NCI-H345 treated with DMSO at 0.1 percent for 48 hours (cell line): ENCODE data around the gene TRAF3IP1.
"Not testable (repeated sequence)": the region's sequence is repeated elsewhere in the genome, so short reads cannot be mapped to it uniquely, and the experiment has no call there.

Experiments
- DNase-seq: peaks from one replicate; lab custom pipeline; 2025; ENCODE audit not compliant: unreplicated experiment; lab: John Stamatoyannopoulos, UW

The TRAF3IP1 gene

DNA sequence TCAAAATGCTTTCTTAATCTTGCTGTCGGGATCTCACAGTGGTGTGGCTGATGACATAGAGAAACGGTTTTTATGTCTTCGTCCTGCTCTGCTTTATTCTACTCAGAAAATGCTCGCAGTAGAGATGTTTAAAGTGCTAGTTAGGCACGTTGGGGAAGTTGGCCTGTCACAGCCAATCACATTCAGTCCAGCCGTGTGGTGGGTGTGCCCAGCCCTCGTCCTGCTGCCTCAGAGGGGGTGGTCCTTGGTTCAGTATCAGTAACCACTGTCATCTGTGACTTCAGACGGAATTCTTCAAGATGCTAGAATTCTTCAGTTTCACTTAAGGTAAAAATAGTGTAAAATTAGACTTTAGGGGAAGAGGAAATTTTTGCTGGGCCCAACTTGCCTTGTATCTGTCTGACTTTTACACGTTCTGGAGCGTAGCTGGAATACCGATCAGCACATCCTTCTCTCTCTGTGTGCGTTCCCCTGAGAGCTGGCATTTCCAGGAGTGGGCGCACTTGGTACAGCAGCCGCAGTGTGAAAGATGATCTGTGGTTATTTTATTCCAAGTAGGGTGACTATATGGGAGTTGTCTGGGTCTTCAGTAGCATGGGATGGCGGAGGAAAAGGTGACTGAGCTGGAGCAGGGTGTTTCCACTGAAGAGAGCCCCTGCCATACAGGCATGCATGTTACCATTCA lies 18.5 kb downstream of the TRAF3IP1 start:
- no peak for DNase-seq

DNA sequence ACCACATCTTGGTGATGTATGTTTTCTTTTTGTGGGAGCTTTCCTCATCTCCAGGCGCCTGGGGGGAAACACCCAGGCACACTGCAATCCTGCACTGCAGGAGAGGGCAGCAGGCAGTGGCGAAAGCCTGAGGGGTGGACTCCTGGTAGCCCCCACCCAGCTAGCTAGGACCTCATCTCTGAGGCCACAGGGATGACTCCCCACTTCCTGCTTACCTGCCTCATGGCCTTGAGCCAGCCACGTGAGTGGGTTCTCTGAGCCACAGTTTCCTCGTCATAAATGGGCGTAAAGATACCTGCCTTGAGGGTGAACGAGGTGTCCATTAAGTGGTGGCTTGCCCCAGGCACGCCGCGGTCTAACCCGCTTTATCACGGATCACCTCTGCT lies 19.1 kb downstream of the TRAF3IP1 start:
- DNase-seq, result no peak

DNA sequence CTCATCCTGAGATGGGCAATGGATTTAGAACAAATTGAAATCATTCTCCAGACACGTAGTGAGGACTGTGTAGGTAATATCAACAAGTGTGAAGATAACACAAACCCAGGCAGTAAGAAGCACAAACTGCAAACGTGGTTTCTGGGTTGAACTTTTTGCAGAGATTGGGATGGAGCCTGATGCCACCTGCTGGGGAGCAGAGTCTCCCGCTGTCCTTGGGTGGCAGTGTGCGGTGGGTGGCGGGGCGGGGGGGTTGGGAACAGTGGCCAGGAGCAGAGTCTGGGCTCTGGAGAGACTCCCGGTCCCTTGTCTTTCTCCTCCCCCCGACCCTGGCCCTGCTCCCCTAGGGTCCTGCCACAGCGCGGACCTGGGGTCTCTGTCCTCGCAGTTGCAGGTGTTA lies 19.5 kb downstream of the TRAF3IP1 start:
- no peak for DNase-seq

DNA sequence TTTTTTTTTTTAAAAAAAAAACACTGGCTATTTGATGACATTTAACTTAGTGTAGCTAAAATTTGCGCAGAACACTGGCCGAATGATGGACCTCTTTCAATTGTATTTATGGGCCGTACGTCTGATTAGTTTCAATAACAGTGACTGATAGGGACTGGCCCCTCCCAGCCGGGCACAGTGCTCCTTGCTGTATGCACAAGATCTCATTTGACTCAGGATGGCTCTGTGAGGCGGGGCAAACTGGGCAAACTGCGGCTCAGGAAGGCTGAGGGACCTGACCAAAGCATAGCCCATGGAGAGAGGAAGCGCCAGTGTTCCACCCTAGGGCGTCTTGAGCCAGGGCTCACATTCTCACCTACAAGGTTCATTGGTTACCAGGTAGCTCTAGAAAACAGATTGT lies 21.2 kb downstream of the TRAF3IP1 start:
- DNase-seq, result no peak

DNA sequence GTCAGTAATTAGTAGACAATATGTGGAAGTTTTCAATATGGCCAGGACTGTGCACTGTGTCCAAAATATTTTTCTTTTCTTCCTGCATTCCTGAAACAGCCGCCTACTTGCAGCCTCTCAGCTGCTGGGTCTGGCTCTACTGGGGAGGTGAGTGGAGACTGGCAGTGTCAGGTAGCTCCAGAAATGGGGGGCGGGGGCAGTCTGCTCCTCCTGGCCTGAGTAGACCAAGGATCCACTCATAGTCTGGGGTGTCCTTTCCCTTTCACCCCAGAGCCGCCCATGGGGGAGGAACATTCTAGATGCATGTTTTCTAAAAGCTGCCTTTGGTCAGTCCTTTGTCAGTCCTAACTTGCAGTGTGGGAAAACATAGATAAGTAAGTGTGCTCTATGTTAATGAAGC lies 23.7 kb downstream of the TRAF3IP1 start:
- DNase-seq, result no peak

DNA sequence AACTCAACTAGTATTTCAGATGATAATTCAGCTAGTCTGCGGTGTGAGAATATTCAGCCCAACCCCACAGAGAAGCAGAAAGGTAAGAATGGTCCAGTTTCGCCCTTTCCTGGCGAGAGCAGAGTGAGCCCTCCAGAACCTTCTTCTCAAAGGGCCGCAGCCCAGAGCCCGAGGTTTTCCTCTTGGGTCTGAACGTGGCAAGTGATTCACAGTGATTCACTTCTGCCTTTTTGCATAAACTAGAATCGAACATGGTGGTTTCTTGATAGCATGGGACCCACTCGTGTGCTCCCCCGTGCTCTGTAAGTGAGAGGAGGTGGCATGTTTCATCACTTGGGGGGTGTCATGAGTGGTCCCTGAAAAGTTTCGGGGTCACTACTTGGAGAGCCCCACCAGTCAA lies 24.2 kb downstream of the TRAF3IP1 start:
- no peak for DNase-seq

DNA sequence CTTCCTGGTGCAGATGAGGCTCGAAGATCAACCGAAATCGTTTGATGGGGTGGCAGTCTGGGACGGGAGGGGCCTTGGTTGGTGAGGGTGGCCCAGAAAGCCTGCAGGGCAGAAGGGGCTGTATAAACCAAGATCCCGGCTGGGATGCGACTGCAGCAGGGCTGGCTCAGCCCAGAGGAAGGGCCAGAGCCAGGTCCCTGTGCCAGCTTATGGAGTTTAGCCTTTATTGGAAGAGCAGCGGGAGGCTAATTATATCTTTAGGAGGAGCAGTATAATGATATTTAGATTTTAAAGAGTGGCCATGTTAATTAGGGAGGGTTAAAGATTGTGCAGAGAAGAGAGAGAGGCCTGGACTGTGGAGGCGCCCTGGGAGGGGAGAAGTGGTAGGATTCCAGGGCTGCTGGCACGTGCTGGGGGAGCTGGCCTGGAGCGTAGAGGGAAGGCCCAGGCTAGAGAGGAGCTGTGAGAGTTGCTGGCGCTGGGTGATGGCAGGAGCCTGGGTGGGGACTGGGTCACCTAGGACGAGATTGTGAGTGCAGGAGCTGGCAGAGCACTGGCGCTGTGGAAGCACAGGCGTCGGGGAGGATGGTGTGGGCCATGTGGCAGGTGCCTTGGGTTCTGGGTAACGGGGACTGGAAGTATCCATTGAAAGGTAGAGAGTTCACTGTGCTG lies 25.1 kb downstream of the TRAF3IP1 start:
- no peak for DNase-seq

DNA sequence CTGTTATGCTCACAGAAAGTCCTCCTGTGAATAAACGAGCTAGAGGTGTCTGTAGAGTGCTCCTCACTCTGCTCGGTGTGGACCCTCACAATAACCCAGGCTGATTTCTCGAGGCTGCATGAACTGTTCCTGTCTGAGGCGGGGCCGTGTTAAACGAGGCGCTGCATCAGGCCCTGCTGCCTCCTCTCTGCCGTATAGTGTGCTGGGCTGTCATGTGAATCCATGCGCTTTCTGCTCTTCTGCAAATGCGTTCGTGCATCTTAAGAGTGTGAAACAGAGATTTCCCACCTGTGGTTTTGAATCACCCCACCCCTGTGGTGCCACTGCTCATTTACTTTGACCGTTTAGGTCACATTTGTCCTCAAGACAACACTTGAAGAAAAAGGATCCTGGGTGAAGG lies 26.2 kb downstream of the TRAF3IP1 start:
- no peak for DNase-seq

DNA sequence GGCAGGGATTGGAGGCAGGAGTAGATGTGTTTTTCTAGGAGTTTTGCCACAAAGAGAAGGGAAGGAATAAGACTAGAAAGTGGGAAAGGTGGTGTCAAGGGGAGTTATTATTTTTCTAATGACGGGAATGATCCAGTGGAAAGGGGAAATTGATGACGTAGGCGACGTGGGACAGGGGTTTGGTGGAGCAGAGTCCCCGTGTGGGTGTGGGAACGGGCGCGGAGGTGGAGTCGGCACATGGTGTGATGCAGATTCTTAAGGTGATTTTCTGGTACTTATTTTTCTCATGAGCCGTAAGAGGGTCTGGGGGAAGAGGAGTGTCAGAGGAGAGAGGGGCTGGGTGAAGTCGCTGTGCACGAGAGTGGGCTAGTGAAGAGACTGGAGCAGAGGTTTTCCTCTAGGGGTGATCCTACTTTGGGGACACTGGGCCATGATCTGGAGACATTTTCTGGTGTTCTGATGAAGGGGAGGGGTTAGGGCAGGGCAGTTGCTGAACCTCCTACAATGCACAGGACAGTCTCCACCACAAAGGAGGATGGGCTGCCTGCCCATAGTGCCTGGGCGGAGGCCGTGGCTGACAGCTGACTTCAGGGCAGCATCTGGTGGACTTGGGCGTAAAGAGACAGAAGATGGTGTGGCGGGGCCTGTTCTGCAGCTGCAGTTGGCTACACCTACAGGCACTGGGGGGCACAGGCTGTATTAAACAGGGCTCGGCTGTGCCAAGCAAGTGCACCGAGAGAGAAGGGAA lies 30.0 kb downstream of the TRAF3IP1 start:
- DNase-seq, result no peak

DNA sequence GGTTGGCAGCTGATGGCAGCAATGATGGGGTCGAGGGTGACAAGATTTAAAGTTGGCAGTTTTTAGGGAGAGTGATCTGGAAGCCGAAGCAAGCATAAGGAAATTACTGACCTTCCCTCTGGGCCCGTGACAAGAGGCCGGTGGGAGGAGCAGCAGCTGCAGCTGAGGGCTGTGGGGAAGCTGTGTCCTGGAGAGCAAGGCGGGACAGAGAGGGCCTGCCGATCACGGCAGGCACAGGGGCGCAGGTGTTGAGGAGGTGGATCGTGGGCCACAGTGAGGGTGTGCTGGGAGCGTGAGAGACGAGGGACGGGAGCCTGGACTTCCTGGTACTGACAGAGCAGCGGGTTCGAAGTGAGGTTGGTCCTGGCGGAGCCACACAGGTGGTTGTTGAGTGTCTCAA lies 31.0 kb downstream of the TRAF3IP1 start:
- no peak for DNase-seq

DNA sequence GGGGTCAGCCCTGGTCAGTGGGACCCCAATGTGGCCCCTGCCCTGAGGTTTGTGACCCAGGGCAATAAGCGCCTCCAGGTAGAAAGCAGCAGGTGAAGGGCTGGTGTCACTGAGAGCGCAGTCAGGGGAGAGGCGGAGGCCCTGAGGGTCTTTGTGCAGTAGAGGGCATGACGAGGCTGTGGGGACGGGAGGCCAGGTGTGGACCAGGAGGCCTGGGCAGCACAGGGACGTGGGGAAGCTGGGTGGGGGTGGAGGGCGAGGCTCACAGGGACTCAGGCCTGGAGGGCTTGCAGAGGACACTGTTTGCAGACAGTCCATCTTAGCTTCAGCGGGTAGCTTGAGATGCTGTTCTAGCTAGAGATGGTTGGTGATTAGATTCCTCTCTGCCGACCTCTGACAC lies 32.0 kb downstream of the TRAF3IP1 start:
- DNase-seq, result no peak

DNA sequence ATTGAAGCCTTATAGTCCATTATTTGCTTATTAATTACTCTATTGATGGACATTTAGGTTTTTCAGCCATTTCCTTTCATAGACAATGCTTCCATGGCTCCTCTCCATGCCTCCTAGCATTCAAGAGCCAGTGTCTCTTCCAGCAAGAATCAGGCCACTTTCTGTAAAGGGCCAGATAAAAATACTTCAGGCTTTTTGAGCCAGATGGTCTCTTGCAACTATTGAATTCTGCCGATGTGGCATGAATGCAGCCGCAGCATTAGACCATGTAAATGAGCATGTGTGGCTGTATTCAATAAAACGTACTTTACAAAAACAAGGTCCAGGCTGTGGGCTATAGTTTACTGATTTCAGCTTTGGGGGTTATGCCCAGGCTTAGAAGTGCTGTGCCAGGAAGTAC lies 38.5 kb downstream of the TRAF3IP1 start:
- DNase-seq, result no peak

DNA sequence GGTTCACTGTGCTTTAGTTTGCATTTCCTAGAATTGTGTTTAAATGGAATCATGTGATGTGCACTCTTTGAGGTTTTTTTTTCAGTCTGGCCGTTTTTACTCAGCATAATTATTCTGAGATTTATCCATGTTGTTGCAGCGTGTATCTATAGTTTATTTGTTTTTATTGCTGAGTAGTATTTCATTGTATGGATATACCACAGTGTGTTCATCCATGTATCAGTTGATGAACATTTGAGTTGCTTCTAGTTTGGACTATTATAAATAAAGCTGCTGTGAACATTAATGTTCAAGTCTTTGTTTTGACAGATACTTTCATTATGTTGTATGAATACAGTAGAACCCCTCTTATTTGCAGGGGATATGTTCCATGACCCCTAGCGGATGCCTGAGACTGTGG lies 39.1 kb downstream of the TRAF3IP1 start:
- no peak for DNase-seq

DNA sequence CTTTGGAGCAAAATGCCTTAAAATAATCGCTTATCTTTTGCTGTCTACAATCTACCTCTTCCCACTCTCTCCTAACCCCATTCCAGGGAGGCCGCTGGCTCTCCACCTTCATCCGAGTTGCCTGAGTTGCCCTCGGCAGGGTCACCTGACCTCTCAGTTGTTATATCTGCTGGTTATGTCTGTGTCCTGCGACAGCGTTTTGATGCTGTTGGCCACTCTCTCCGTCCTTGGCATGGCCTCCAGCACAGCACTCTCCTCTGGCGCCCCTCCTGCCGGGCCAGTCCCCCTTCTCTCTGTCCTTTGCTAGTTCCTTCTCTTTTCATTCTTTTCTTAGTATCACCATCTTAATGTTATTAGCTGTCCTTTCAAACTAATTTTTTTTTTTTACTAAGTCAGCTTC lies 41.6 kb downstream of the TRAF3IP1 start:
- no peak for DNase-seq

DNA sequence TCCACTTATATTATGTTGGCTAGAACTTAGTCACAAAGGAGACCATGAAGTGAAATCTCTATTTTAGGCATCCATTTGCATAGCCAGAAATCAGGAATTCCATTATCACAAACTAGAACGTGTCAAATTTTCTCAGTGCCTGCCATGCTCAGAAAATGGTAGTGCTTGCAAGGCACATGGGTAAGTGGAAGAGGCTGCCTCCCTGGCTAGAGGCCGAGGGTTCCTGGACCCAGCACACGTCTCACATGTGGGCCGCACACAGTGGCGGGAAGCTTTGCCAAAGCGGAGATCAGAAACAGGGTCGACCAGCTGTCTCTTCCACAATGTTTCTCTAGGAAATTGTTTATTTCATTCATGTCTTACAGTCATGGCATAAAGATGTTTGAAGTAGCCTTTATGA lies 42.3 kb downstream of the TRAF3IP1 start:
- no peak for DNase-seq

DNA sequence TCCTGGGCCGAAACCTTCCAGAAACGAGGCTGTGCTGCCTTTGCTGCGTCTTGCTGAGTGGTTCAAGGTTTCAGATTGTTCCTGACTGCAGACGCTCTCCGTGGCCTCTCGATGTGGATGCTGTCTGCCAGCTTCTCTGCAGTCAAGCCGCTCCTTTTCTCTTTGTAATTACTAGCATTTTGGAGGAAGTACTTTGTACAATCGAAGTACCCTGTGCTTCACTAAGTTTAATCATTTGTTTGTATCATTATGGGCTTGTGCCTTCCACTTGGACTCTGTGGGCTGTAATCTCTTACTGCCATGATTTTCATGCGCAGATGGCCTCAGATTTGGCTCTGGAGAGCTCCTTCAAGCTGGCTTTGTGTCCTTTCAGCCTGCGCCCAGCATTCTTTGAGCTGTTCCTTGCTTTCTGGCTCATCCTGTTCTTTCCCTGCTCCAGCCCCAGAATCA lies 49.3 kb downstream of the TRAF3IP1 start:
- DNase-seq, result no peak

DNA sequence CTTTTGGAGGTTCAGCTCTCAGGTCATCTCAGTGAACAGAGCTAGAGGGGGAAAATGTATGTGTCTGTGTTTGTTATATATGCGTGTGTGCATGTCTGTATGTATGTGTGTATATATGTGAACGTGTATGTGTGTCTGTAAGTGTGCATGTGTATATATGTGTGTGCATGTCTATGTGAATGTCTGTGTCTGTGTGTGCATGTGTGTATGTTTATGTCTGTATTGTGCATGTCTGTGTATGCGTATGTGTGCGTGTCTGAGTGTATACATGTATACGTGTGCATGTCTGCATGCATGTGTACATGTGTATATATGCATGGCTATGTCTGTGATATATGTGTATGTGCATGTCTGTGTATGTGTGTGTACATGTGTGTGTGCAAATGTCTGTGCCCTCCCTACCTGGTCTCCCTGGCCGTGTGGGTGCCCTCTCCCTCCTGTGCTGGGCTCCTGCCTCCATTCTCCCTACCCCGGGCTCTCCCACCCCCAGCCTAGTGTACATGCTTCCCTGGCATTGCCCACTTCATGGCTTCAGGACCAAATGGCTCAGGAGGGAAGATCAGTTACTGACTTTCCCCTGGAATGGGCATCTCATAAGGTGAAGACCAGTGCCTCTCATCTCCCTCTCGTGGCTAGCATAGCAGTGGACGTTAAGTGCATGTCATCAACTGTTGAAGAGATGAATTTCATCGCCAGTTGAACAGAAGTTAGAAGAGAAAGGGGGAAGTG lies 49.9 kb downstream of the TRAF3IP1 start:
- no peak for DNase-seq

DNA sequence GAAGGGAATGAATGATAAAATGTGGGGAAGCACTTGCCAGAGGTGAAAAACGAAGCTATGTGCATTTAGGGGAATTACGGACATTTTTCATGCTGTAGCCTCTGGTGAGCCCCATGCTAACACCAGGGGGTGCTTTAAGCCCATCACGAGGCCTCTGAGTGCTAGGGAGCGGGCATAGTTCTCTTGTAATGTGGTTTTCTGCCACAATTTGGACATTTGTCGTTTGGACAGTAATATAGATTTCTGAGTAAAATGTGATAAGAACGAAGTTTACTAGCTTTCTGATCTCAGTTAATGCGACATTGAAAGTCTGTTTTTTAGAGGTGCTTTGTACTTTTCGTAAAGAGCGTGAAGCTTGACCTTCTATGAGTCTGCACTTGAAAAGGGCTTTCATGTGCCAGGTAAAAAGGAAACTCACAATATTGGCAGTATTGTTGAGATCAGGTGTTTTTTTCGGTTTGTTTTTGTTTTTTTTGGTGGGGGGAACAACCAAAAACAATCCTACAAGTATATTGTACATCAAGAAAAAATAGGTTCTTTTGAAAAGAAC lies 50.6 kb downstream of the TRAF3IP1 start:
- DNase-seq, result peak; percentile 24

DNA sequence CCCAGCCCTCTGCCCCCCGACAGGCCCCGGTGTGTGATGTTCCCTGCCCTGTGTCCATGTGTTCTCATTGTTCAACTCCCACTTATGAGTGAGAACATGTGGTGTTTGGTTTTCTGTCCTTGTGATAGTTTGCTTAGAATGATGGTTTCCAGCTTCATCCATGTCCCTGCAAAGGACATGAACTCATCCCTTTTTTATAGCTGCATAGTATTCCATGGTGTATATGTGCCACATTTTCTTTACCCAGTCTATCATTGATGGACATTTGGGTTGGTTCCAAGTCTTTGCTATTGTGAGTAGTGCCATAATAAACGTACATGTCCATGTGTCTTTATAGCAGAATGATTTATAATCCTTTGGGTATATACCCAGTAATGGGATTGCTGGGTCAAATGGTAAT lies 52.0 kb downstream of the TRAF3IP1 start:
- not testable (repeated sequence) for DNase-seq

DNA sequence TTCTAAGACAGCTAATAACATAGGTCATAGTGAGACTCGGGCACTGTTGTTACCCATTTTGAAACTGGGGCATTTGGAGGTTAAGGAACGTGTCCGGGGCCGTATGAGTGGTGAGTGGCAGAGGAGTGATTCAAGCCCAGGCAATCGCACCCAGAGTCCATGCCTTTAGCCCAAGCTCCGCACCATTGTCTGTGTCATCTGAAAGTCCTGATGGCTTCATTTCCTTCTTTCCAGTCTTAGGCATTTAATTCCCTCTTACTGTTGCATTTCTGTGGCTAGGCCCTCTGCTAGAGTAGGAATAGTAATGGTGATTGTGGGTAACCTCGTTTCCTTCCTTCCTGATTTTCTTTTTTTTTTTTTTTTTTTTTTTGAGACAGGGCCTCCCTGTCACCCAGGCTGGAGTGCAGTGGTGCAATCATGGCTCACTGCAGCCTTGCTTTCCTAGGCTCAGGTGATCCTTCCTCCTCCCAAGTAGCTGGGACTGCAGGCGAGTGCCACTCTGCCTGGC lies 56.6 kb downstream of the TRAF3IP1 start:
- no peak for DNase-seq
